ENCODE results near the gene SMOC1. TPM values are rescaled to one million over a fixed set of nuclear protein-coding genes. Genes with fewer than 3 reads are reported as not detected.

Gene SMOC1
- polyA plus RNA-seq, 3 donors = not detected

GRCh38 chr14:69880893-69881292, 1.7 kb downstream of the SMOC1 start:
- Histone ChIP-seq H3K9ac (ENCODE audit: insufficient read depth, low read length, poor library complexity, severe bottlenecking) (no peak overlapping the region), H3K36me3 (replicated peaks in 1 of 2; ENCODE audit: control insufficient read depth in 1 of 2, insufficient read depth in 2 of 2, low read length in 2 of 2) (no peaks in the 10 kb centered on the region), H3K4me1 (ENCODE audit: control insufficient read depth in 1 of 2, insufficient read depth in 2 of 2, low read length in 2 of 2) (no peaks in the 10 kb centered on the region), H4K20me1 (ENCODE audit: insufficient read depth, low read length) (no peaks in the 10 kb centered on the region), H2AFZ (ENCODE audit: insufficient read depth, low read depth, low read length, poor library complexity, severe bottlenecking) (no peak overlapping the region), H3K79me2 (ENCODE audit: insufficient read depth, low read length) (no peaks in the 10 kb centered on the region), H3K9me3 (replicated peaks in 1 of 2; ENCODE audit: control insufficient read depth in 1 of 2, insufficient read depth in 1 of 2, low read length in 2 of 2) (no peaks in the 10 kb centered on the region), H3K4me3 (replicated peaks in 1 of 3; ENCODE audit: low read depth in 2 of 3, low read length in 3 of 3) (no peak overlapping the region), H3K27ac (ENCODE audit: low read depth in 1 of 2, low read length in 2 of 2) (no peak overlapping the region), H3K27me3 (ENCODE audit: control insufficient read depth in 2 of 2, insufficient read depth in 2 of 2, low read length in 2 of 2) (peaks cover 29 to 57% of the 10 kb centered on the region in 2 donors), H3K4me2 (replicated peaks; ENCODE audit: extremely low read depth, low read length, poor library complexity, severe bottlenecking) (no peak overlapping the region)
- 68% methylated on average over 5 of the region's 5 CpGs for WGBS (ENCODE audit: insufficient coverage)
- no peak for DNase-seq
- Mint-ChIP-seq H3K36me3 (no peaks in the 10 kb centered on the region), H3K27ac (no peak overlapping the region), H3K27me3 (ENCODE audit: low read depth in 3 of 3) (peaks cover 45 to 58% (median 54%) of the 10 kb centered on the region in 3 donors), H3K9me3 (no peaks in the 10 kb centered on the region), H3K4me1 (no peaks in the 10 kb centered on the region), H3K4me3 (peak overlapping the region in 1 of 2 donors; percentile 37)
- TF ChIP-seq CTCF (IDR thresholded peaks at IDR 0.05) = no peak
- intact Hi-C loops (cut with micrococcal nuclease) = no loop called here

- no peak for TF ChIP-seq CTCF (IDR thresholded peaks at IDR 0.05)
- Histone ChIP-seq H3K27me3 (ENCODE audit: control insufficient read depth in 2 of 2, insufficient read depth in 2 of 2, low read length in 2 of 2) (peaks cover 29 to 53% of the 10 kb centered on the region in 2 donors), H3K9me3 (replicated peaks in 1 of 2; ENCODE audit: control insufficient read depth in 1 of 2, insufficient read depth in 1 of 2, low read length in 2 of 2) (no peaks in the 10 kb centered on the region), H3K9ac (ENCODE audit: insufficient read depth, low read length, poor library complexity, severe bottlenecking) (no peak overlapping the region), H2AFZ (ENCODE audit: insufficient read depth, low read depth, low read length, poor library complexity, severe bottlenecking) (no peak overlapping the region), H4K20me1 (ENCODE audit: insufficient read depth, low read length) (no peaks in the 10 kb centered on the region), H3K27ac (ENCODE audit: low read depth in 1 of 2, low read length in 2 of 2) (no peak overlapping the region), H3K79me2 (ENCODE audit: insufficient read depth, low read length) (no peaks in the 10 kb centered on the region), H3K36me3 (replicated peaks in 1 of 2; ENCODE audit: control insufficient read depth in 1 of 2, insufficient read depth in 2 of 2, low read length in 2 of 2) (no peaks in the 10 kb centered on the region), H3K4me3 (replicated peaks in 1 of 3; ENCODE audit: low read depth in 2 of 3, low read length in 3 of 3) (no peak overlapping the region), H3K4me2 (replicated peaks; ENCODE audit: extremely low read depth, low read length, poor library complexity, severe bottlenecking) (no peak overlapping the region), H3K4me1 (ENCODE audit: control insufficient read depth in 1 of 2, insufficient read depth in 2 of 2, low read length in 2 of 2) (no peaks in the 10 kb centered on the region)
- peak overlapping the region in 1 of 2 donors; percentile 14 for H3K4me3 Mint-ChIP-seq
- H3K27me3 Mint-ChIP-seq (ENCODE audit: low read depth in 3 of 3) = peaks cover 42 to 58% (median 49%) of the 10 kb centered on the region in 3 donors
- no peaks in the 10 kb centered on the region for H3K4me1 Mint-ChIP-seq
- no peak overlapping the region for H3K27ac Mint-ChIP-seq
- no peaks in the 10 kb centered on the region for H3K36me3 Mint-ChIP-seq
- 82% methylated on average over 7 of the region's 11 CpGs for WGBS (ENCODE audit: insufficient coverage)
- intact Hi-C loops (cut with micrococcal nuclease) = no loop called here
- no peaks in the 10 kb centered on the region for H3K9me3 Mint-ChIP-seq
- no peak for DNase-seq
These were observed 3.1 kb downstream of the SMOC1 start for GRCh38 chr14:69882116-69882864.
